Fibroblast of lung (primary cell): ENCODE data around the gene CHST11.

ENCODE experiments used
- CTCF ChIP-seq, 2 donors: IDR thresholded peaks in 1 of 2; conservative IDR thresholded peaks in 1 of 2; 1 replicate in 1 of 2; 2 replicates in 1 of 2; pipeline ENCODE4 v1.5.1; 2011 to 2012; ENCODE audit warnings: low read length in 2 of 2, control low read depth in 1 of 2, inconsistent platforms in 1 of 2, low read depth in 1 of 2, mild to moderate bottlenecking in 1 of 2
- EZH2 ChIP-seq: IDR thresholded peaks from 2 replicates; pipeline ENCODE4 v1.5.1; 2012; ENCODE audit warnings: low read length, control low read depth, mild to moderate bottlenecking; ENCODE audit errors: missing control alignments

GRCh38 chr12:104626069-104626837, 169.5 kb downstream of the CHST11 start:
- TF ChIP-seq CTCF (conservative IDR thresholded peaks at IDR 0.05 in 1 of 2, IDR thresholded peaks at IDR 0.05 in 1 of 2; ENCODE audit: low read depth in 1 of 2, low read length in 2 of 2) (no peak), EZH2 (no peak)
